Measurements from ENCODE around the gene LENEP. TPM values are rescaled to one million over a fixed set of nuclear protein-coding genes. Genes with fewer than 3 reads are reported as not detected.

The LENEP gene
- polyA plus RNA-seq, 2 of the 4 experiments (the other 2 are of a cell fraction) = not detected

DNA sequence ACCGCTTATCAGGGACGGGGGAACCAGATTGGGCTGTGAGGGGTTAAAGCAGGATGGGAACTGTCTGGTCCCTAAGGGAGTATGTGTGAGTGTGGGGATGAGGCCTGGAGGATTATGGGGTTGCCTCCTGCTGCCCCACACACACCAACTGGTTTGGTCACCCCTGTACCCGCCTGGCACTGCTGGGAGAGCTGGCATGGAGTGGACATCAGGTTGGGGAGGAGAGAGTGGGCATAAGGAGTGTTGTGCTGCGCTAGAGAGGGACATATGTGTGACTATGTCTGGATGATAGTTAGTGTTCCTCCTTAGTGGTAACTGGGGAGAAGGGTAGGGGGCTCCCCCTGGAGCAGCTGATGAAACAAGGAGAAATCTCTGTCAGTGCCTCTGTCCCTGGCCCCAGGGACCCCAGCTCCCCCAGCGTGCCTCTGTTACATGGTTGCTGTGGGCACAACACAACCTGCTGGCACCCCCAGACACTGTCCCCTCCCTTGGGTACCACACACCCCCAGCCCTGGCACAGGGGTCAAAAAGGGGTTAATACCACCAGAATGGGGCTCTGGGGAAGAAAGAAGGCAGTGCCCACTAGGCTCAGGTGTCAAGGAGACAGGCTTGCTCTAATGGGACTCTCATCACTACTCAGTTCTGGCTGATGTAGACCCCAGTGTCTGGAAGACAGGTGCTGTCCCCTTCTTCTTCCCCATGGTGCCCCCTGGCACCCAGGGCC, 11.1 kb downstream of the LENEP start:
- 9% methylated on average over 5 of the region's 5 CpGs for WGBS (ENCODE audit: missing lambda C conversion rate)
- DNase-seq (ENCODE audit: low read depth in 1 of 2, low spot score in 1 of 2) (no peak), FAIRE-seq (no peak), ATAC-seq (no peak)
- TF ChIP-seq SREBF2 (IDR thresholded peaks at IDR 0.05) (no peak), NR3C1 (IDR thresholded peaks at IDR 0.05) (no peak), ZSCAN20 (CRISPR knock-in tag; IDR thresholded peaks at IDR 0.05) (no peak), MYC (IDR thresholded peaks at IDR 0.05; ENCODE audit: borderline replicate concordance, low read length) (no peak), TFCP2L1 (CRISPR knock-in tag; IDR thresholded peaks at IDR 0.05) (no peak), HDAC2 (IDR thresholded peaks at IDR 0.05) (no peak), CHD4 (IDR thresholded peaks at IDR 0.05; ENCODE audit: borderline replicate concordance) (no peak), CHD2 (IDR thresholded peaks at IDR 0.05; ENCODE audit: low read length, partially characterized antibody) (no peak), NFE2L2 (conservative IDR thresholded peaks at IDR 0.05; ENCODE audit: low read length) (no peak), JUN (IDR thresholded peaks at IDR 0.05) (no peak), KDM1A (IDR thresholded peaks at IDR 0.05; ENCODE audit: low read depth) (no peak)
- TF ChIP-seq, protein P1, sequence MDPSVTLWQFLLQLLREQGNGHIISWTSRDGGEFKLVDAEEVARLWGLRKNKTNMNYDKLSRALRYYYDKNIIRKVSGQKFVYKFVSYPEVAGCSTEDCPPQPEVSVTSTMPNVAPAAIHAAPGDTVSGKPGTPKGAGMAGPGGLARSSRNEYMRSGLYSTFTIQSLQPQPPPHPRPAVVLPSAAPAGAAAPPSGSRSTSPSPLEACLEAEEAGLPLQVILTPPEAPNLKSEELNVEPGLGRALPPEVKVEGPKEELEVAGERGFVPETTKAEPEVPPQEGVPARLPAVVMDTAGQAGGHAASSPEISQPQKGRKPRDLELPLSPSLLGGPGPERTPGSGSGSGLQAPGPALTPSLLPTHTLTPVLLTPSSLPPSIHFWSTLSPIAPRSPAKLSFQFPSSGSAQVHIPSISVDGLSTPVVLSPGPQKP (IDR thresholded peaks at IDR 0.05; ENCODE audit: low read depth, low read length) = no peak
- H3K4me3 ChIP-seq = peak overlapping the region; percentile 80
- CTCF ChIA-PET = no interaction called here
- peak overlapping the region; percentile 98 to 100 for H3K27ac ChIP-seq
- no peaks in the 10 kb centered on the region for H3K9me3 ChIP-seq
- H3K4me1 ChIP-seq = peaks cover 60% of the 10 kb centered on the region
- H3K4me2 ChIP-seq = peak overlapping the region; percentile 88
- POLR2A ChIA-PET = interaction anchor here (1.3 to 3.1 kb wide), 6 partner anchors 12 to 80 kb away, joined by 3 to 14 read pairs (median 4); partner anchors contain the start of genes ADAM15 and SHC1

DNA sequence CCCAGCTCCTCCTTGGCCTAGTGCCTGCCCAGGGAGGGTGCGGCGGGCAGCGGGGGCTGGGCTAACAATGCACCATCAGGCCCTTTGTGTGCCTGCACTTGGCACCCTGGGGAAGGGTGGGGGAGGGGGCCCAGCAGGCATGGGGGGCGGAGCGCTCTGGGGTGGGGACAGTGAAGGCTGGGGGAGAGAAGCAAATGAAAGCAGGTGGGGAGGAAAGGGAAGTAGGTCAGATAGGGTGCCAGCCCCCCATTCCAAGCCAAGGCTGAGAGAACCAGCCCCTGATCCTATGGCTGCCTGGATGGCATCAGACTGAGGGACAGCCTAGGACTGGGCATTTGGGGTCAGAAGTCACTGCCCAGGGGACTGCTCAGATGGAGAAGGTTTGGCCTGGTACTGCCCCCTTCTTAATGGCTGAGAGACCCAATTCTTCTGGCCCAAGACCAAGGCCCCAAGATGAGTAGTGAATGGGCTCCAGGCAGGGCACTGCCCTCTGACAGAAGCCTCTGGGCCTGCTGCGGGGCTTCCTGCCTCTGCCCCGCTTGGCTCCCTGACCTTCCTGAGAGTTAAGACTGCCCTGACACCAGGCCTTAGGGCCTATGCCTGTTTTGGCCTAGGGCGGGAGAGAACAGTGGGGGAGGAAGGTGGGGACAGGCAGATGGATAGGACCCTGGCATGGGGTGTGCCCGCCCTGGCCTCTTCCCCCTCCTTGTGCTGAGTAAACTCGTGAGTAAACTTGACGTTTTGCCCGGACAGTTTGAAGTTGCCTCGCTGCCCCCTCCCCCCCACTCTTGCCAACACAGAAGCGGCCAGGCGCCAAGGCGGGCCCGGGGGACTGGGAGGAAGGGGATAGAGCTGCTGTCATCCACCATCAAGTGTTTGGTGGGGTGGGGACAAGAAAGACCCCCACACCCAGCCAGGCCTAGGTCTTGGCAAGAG, 12.0 kb downstream of the LENEP start:
- DNase-seq (ENCODE audit: low read depth in 1 of 2, low spot score in 1 of 2) (peak in 1 of 2 experiments; percentile 79), ATAC-seq (peak in 1 of 2 experiments; percentile 1; a peak in 2 of 6 replicates), FAIRE-seq (no peak)
- Histone ChIP-seq H3K27ac (peak overlapping the region; percentile 98 to 100), H3K4me3 (peak overlapping the region; percentile 80), H3K4me1 (peaks cover 61% of the 10 kb centered on the region), H3K4me2 (peak overlapping the region; percentile 88), H3K9me3 (no peaks in the 10 kb centered on the region)
- POLR2A ChIA-PET = interaction anchor here (0.8 to 3.1 kb wide), 4 partner anchors 11 to 80 kb away, joined by 3 to 14 read pairs (median 8); partner anchors contain the start of gene SHC1
- CTCF ChIA-PET = interaction anchor here (1.9 kb wide), 1 partner anchor 86 kb away, joined by 4 read pairs; no protein-coding TSS in a partner anchor
- TF ChIP-seq JUNB (IDR thresholded peaks at IDR 0.05) (no peak), NR3C1 (IDR thresholded peaks at IDR 0.05) (no peak), NFE2L2 (conservative IDR thresholded peaks at IDR 0.05; ENCODE audit: low read length) (no peak), PBX3 (IDR thresholded peaks at IDR 0.05) (no peak), EP300 (IDR thresholded peaks at IDR 0.05) (peak in 1 of 2 experiments; percentile 39; a peak in 1 of 5 replicates), MYC (IDR thresholded peaks at IDR 0.05; ENCODE audit: borderline replicate concordance, low read length) (no peak), EHF (CRISPR knock-in tag; IDR thresholded peaks at IDR 0.05) (no peak), KDM5A (IDR thresholded peaks at IDR 0.05) (no peak), MAFK (IDR thresholded peaks at IDR 0.05; ENCODE audit: partially characterized antibody) (no peak), MAX (IDR thresholded peaks at IDR 0.05) (peak; percentile 67), JUN (IDR thresholded peaks at IDR 0.05) (peak in 1 of 2 experiments; percentile 43; a peak in 2 of 5 replicates), POLR2AphosphoS2 (conservative IDR thresholded peaks at IDR 0.05; ENCODE audit: low read length) (no peak), NPAS2 (CRISPR knock-in tag; IDR thresholded peaks at IDR 0.05; ENCODE audit: borderline replicate concordance) (no peak), SMC3 (IDR thresholded peaks at IDR 0.05) (no peak), PHF8 (IDR thresholded peaks at IDR 0.05; ENCODE audit: borderline replicate concordance, low read depth) (no peak), ZC3H11A (IDR thresholded peaks at IDR 0.05) (no peak), BHLHE40 (IDR thresholded peaks at IDR 0.05; ENCODE audit: low read depth, low read length) (no peak), HEYL (CRISPR knock-in tag; IDR thresholded peaks at IDR 0.05) (no peak)
- TF ChIP-seq, protein P2, sequence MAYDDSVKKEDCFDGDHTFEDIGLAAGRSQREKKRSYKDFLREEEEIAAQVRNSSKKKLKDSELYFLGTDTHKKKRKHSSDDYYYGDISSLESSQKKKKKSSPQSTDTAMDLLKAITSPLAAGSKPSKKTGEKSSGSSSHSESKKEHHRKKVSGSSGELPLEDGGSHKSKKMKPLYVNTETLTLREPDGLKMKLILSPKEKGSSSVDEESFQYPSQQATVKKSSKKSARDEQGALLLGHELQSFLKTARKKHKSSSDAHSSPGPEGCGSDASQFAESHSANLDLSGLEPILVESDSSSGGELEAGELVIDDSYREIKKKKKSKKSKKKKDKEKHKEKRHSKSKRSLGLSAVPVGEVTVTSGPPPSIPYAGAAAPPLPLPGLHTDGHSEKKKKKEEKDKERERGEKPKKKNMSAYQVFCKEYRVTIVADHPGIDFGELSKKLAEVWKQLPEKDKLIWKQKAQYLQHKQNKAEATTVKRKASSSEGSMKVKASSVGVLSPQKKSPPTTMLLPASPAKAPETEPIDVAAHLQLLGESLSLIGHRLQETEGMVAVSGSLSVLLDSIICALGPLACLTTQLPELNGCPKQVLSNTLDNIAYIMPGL (CRISPR knock-in tag; IDR thresholded peaks at IDR 0.05; ENCODE audit: borderline replicate concordance) = no peak
- 0% methylated on average over 8 of the region's 17 CpGs for WGBS (ENCODE audit: missing lambda C conversion rate)

Measured in A549 (cell line).